Hepatocyte (in vitro differentiated cells): ENCODE data around the gene ACKR3.

Source experiments
- EZH2 ChIP-seq: fragments of 200-600 bp; sonication (generic); IDR thresholded peaks from 2 replicates; pipeline ENCODE4 v1.6.1; 2016; ENCODE audit warnings: antibody characterized with exemption, mild to moderate bottlenecking, borderline replicate concordance
- EZH2phosphoT487 ChIP-seq: fragments of 200-600 bp; sonication (generic); IDR thresholded peaks from one replicate; pipeline ENCODE4 v1.6.1; 2018; ENCODE audit warnings: antibody characterized with exemption, mild to moderate bottlenecking, low read depth, moderate library complexity; ENCODE audit not compliant: unreplicated experiment, severe bottlenecking
- TF ChIP-seq, protein P1 (sequence below): fragments of 200-600 bp; sonication (generic); IDR thresholded peaks from 2 replicates; pipeline ENCODE4 v1.5.1; 2016; ENCODE audit warnings: antibody characterized with exemption, mild to moderate bottlenecking; ENCODE audit not compliant: poor library complexity

GRCh38 chr2:236571145-236571544, 1.5 kb downstream of the ACKR3 start:
- TF ChIP-seq, protein P1, sequence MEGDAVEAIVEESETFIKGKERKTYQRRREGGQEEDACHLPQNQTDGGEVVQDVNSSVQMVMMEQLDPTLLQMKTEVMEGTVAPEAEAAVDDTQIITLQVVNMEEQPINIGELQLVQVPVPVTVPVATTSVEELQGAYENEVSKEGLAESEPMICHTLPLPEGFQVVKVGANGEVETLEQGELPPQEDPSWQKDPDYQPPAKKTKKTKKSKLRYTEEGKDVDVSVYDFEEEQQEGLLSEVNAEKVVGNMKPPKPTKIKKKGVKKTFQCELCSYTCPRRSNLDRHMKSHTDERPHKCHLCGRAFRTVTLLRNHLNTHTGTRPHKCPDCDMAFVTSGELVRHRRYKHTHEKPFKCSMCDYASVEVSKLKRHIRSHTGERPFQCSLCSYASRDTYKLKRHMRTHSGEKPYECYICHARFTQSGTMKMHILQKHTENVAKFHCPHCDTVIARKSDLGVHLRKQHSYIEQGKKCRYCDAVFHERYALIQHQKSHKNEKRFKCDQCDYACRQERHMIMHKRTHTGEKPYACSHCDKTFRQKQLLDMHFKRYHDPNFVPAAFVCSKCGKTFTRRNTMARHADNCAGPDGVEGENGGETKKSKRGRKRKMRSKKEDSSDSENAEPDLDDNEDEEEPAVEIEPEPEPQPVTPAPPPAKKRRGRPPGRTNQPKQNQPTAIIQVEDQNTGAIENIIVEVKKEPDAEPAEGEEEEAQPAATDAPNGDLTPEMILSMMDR = no peak
- TF ChIP-seq EZH2phosphoT487 (no peak), EZH2 (no peak)
